NCI-H526 treated with DMSO at 0.1 percent for 48 hours (cell line): ENCODE results near the gene SSR1.

Experiments used
- DNase-seq: peaks from one replicate; lab custom pipeline; 2025; lab: John Stamatoyannopoulos, UW

Gene SSR1

DNA sequence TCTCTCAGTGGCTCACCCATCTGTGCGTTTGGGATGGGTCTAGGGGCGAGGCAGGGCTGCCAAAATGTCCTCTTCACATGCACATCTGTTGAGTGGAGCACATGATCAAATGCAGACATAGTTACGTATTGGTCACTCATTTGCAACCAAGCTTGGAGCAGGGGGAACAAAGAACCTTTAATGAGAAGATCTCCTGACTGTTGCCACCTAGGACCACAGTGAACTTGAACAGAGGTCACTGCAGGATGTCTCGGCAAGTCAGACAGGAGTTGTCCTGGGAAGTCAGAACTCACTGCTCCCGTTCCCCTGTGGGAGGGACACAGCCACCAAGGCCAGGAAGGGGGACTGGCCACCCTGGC, 73.4 kb downstream of the SSR1 start:
- DNase-seq, result no peak

DNA sequence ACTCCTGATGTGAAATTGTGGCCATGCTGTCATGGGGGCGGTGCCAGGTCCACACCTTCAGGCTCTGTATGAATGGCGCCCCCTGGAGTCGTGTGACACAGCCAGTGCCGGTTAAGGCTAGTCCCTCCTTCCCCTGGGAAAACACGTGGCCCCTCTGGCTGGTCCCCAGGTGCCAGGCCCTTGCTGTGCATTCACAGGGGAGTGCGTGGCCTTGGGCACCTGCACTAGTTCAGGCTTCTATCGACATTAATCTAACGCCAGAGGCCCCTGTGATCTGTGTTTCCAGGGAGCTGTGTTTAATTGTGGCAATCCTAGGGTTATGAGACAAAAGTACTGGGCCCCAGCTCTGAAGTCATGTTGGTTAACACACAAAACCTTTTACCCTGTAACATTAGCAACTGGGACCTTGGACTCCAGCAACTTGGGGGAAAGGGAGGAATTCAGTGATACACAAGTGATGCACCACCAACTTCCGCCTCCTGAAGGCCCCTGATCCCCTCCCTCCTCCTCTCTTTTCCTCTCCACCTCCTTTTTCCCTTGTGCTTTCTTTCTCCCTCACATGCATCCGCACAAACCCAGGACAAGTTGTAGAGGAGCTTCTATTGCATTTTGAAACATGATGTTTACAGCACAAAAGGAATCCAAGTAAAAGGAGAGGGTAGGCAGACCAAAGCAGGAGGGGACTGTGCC, 74.0 kb downstream of the SSR1 start:
- peak; percentile 87 for DNase-seq

DNA sequence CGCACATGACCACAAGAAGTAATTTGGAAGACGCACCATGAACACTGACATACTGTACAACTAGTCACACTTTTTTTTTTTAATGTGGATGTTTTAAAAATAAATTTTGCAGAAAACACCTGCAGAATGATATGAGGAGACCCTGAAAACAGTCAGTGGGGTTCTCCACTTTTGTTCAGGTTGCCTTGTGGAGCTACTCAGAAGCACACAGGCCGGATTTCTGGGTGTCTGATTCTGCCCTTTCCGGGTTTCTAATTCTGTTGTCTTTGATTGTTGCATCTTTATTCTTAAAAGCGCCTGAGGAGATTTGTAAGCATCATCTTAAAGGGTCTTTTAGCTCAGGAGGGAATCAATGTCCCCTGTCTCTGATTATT, 74.5 kb downstream of the SSR1 start:
- DNase-seq, result no peak

DNA sequence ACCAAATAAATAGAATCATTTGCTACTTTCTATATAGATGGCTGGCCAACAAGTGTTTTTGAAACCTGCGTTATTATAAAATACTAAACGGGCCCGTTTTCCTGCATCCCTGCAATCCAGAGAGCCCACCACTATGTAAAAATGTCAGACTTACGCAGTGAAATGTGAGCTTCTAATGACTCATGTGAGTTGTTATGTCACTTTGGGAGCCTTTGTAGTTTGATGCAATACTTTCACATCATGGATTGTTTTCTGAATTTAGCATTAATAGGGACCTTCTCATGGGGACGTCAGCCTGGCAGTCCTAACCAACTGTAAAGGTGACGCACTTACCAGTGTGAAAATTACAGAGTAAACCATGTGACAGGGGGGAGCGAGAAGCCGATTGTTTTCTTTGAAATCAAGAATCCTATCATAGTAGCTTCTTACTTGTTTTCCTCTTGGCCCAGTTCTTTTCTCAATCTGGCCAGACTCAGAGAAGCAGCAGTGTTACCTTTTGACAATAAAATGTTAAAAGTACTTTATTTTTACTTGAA, 75.3 kb downstream of the SSR1 start:
- no peak for DNase-seq

DNA sequence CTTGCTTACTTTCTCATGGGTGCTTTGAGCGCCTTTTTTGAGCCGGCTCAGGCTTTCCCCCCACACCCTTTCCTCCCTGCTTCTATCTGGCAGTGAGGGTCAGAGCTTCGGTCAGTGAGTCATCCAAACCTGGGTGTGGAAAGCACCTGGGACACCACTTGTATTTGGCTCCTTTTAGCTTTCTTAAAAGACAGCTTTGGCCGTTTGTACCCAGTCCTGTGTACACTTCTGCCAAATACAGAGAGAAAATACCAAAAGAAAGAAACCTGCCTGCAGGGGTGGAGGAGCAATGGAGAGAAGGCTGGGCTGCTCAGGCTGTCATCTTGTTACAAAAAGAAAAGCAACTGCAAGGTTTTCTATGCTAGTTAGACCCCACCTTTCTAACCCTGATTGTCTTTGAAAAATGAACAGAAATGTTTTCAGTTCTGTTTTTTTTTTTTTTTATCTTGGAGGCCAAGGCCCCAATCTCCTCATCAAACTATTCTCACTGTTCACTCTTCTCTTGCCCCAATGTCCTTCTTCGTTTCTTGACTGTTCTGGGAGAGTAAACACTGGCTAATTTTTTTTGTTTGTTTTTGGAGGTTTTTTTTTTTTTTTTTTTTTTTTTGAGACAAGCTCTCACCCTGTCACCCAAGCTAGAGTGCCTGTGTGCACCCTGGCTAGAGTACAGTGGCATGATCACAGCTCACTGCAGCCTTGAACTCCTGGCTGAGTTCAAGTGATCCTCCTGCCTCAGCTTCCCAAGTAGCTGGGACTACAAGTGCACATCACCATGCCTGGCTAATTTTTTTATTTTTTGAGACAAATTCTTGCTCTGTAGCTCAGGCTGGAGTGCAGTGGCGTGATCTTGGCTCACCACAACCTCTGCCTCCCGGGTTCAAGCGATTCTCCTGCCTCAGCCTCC, 76.4 kb downstream of the SSR1 start:
- no peak for DNase-seq

DNA sequence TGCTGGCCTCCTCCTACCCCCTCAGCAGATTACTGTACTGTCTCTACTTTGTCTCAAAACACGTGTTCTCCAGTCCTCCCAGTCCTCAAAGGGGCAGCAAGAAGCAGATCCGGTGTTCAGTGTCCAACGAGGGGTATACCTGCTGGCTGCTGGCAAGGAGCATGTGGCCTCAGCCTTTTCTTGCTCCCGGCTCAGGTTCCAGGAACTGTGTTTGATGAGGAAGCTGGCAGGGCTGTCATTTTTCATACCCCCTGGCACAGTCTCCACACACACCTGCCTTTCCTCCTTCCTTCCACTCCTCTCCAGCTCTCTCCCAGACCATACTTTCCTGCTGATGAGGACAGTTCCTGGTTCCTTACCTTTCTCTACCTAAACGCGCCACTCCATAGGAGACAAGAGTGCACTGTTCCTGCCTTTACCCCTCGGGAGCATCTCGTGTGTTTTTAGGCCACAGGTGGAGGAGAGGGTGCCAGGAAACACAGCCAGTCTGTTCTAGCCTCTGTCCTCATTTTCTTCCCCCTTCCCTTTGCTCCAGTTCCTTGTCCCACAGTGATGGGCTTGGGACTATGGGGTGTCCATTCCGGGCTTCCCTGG, 77.2 kb downstream of the SSR1 start:
- no peak for DNase-seq

DNA sequence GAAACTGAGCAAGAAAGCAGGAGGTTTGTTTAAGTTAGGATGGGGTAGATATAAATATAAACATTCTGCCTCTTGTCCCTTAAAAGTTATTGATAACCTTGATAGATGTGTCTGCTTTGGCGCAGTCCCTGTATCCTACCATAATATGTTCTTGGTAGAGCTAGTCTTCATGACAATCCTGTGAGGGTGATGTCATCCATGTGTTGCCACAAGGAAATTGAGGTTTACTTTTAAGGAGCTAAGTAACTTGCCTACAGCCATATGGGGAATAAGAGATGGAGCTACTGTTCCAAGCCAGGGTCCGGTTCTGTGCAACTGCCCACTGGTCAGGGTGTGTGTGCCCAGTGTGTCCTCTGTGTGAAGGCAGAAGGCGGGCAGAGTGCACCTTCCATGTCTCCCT, 78.5 kb downstream of the SSR1 start:
- no peak for DNase-seq

DNA sequence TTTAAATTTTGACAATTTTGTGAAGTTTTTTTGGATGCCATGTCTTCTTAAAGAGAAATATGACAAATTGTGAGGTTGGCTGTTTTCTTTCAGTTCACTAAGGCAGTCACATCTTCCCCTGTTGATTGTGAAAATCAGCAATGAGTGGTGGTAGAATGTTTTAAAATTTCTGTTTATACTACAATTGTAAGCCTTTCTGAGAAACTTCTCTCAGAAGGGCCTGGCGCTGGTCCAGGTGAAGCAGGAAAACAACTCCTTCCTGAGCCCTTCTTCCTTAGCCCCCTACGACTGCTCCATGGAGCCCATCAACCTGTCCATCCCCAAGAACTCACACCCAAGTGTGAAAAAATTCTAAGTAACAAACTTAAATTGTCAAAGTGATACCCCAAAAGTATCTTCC, 80.6 kb downstream of the SSR1 start:
- DNase-seq, result no peak

DNA sequence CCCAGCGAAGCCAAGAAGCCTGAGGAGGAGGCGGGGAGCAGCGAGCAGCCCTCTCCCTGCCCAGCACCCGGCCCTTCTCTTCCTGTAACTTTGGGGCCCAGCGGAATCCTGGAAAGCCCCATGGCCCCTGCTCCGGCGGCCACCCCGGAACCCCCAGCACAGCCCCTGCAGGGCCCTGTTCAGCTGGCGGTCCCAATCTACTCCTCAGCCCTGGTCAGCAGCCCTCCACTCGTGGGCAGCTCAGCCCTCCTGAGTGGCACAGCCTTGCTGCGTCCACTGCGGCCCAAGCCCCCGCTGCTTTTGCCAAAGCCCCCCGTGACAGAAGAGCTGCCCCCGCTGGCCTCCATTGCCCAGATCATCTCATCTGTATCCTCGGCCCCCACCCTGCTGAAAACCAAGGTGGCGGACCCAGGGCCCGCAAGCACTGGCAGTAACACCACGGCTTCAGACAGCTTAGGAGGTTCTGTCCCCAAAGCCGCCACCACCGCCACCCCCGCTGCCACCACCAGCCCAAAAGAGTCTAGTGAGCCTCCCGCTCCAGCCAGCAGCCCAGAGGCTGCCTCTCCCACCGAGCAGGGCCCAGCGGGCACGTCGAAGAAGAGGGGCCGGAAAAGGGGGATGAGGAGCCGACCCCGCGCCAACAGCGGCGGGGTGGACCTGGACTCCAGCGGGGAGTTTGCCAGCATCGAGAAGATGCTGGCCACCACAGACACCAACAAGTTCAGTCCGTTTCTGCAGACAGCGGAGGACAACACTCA, 81.9 kb downstream of the SSR1 start:
- no peak for DNase-seq

DNA sequence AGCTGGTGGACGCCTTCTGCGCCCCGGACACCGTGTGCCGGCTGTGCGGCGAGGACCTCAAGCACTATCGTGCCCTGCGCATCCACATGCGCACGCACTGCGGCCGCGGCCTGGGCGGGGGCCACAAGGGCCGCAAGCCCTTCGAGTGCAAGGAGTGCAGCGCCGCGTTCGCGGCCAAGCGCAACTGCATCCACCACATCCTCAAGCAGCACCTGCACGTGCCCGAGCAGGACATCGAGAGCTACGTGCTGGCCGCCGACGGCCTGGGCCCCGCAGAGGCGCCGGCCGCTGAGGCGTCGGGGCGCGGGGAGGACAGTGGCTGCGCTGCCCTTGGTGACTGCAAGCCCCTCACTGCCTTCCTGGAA, 82.7 kb downstream of the SSR1 start:
- DNase-seq, result no peak

DNA sequence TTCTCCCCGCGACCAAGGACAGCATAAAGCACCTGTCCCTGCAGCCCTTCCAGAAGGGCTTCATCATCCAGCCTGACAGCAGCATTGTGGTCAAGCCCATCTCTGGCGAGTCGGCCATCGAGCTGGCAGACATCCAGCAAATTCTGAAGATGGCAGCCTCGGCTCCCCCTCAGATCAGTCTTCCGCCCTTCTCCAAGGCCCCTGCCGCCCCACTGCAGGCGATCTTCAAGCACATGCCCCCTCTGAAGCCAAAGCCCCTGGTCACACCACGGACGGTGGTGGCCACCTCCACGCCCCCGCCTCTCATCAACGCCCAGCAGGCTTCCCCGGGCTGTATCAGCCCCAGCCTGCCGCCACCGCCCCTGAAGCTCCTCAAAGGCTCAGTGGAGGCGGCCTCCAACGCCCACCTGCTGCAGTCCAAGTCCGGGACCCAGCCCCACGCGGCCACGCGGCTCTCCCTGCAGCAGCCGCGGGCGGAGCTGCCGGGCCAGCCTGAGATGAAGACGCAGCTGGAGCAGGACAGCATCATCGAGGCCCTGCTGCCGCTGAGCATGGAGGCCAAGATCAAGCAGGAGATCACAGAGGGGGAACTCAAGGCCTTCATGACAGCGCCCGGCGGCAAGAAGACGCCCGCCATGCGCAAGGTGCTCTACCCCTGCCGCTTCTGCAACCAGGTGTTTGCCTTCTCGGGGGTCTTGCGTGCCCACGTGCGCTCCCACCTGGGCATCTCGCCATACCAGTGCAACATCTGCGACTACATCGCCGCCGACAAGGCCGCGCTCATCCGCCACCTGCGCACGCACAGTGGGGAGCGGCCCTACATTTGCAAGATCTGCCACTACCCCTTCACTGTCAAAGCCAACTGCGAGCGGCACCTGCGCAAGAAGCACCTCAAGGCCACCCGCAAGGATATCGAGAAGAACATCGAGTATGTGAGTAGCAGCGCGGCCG, 83.3 kb downstream of the SSR1 start:
- DNase-seq, result no peak

DNA sequence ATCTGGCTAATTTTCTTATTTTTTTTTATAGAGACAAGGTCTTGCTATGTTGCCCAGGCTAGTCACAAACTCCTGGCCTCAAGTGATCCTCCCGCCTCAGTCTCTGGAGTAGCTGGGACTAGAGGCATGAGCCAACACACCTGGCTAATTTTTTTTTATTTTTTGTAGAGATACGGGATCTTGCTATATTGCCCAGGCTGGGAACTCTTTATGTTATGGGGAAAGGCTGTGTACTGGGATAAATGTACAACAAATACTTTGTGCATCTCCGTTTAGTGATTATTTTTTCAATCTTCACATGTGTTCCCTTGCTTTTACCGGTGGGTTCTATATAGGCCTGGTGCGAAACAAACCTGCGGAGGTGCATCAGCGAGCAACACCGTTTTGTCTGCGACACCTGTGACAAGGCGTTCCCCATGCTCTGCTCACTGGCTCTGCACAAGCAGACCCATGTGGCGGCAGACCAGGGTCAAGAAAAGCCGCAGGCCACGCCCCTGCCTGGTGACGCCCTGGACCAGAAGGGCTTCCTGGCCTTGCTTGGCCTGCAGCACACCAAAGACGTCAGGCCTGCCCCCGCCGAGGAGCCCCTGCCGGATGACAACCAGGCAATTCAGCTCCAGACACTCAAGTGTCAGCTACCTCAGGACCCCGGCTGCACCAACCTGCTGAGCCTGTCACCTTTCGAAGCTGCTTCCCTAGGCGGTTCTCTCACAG, 84.2 kb downstream of the SSR1 start:
- no peak for DNase-seq

DNA sequence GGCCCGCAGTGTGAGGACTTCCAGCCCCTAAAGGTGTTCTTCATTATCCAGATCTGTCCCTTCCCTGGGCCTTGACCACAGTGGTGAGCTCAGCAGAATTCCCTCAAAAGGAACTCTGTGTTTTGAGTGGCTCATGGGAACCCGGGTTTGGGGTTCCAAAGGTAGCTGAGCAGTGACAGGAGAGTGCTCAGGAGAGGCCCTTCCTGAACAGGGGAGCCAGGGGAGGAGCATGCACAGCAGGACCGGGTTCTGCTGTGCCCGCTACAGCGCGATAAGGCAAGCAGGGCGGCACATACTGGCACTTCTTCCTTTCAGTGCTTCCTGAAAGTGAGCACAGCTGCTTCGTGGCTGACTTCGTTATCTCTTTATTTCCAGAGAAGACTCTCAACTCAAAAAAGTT, 88.3 kb downstream of the SSR1 start:
- no peak for DNase-seq

DNA sequence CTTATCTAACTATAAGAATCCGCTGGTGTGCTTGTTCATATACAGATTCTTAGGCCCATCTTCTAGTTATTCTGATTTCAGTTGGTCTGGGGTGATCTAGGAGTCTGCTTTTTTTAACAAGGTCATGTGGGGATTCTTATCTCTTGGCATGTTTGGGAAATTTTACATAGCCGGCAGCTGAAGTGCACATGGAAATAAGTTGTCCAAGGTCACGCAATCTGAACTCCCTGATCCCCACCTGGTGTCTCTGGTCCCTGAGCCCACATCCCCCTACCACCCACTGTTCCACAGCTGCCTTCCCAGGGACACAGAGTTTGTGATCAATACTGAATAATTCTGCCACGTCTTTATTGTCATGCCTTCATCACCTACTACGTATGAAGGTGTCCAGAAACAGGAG, 90.8 kb downstream of the SSR1 start:
- no peak for DNase-seq

DNA sequence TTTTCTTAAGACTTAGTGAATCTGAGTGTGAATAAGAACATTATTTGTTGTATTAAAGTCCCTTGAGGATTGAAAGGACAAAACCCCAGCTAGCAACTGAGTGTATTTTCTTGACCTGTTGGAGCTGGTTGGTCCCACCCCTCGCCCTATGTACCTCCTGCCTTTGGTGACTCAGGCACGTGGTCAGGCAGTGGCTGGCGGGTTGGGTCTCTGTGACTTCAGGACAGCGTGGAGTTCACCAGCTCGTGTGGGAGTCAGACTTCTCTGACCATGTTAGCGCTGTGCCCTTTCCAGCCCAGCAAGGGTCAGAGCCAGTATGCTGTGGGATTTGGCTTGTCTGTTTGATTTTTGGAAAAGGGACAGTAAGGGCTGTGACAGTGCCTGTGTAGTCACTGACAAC, 93.7 kb downstream of the SSR1 start:
- no peak for DNase-seq

DNA sequence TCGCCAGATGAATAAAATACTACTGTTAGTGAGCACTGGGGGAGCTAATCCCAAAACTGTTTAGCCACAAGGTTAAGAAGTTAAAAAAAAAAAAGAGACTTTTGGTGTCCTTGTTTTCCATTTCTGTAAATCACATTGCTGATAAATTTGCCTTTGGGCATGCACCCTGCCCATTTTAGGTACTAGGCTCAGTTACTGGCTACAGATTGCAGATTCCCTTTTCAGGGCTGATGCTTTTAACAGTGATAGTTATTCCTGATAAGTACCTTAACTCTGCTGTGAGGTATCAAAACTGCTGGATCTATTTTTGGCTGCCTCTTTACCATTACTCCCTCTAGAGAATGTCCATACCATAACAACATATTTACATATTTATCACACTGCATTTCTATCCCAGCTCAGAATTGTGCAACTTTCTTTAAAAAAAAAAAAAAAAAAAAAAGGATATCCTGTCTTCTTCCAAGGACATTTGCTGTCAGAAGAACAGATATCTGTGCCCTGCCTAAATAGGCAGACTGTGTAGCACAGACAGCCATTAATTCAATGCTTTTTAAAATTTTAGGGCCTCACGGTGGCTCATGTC, 94.5 kb downstream of the SSR1 start:
- no peak for DNase-seq
